ENCODE results near the gene MRPS7.
"Not testable (repeated sequence)": the region's sequence is repeated elsewhere in the genome, so short reads cannot be mapped to it uniquely, and the experiment has no call there.

Gene MRPS7

GRCh38 chr17:75272848-75273184 lies 11.1 kb downstream of the MRPS7 start:
- H3K9ac ChIP-seq (ENCODE audit: insufficient read length, low read depth) = no peak overlapping the region
- peaks cover 34% of the 10 kb centered on the region for H3K36me3 ChIP-seq (ENCODE audit: insufficient read depth, insufficient read length, low read length)

GRCh38 chr17:75273977-75274708 lies 12.5 kb downstream of the MRPS7 start:
- Histone ChIP-seq H3K4me1 (ENCODE audit: insufficient read depth, insufficient read length) (peaks cover 9% of the 10 kb centered on the region), H3K36me3 (ENCODE audit: insufficient read depth, insufficient read length, low read length) (peaks cover 34% of the 10 kb centered on the region), H3K4me3 (ENCODE audit: insufficient read length, low read depth) (no peak overlapping the region), H3K27me3 (ENCODE audit: insufficient read depth, insufficient read length) (peaks cover 13% of the 10 kb centered on the region), H3K9ac (ENCODE audit: insufficient read length, low read depth) (no peak overlapping the region), H3K9me3 (ENCODE audit: insufficient read depth, low read length) (no peaks in the 10 kb centered on the region)
- DNase-seq (ENCODE audit: low read depth, low spot score) = no peak
- no peak for TF ChIP-seq ZNF274 (IDR thresholded peaks at IDR 0.05; ENCODE audit: low read depth, low read length)
- no peak for TF ChIP-seq YY1 (IDR thresholded peaks at IDR 0.05; ENCODE audit: insufficient read depth, insufficient read length)
- no peak for TF ChIP-seq SUZ12 (IDR thresholded peaks at IDR 0.05; ENCODE audit: extremely low read depth, insufficient read depth, insufficient read length)

More at GRCh38 chr17:75272848-75273184, 11.1 kb downstream of the MRPS7 start:
- Histone ChIP-seq H3K4me1 (ENCODE audit: insufficient read depth, insufficient read length) (peaks cover 11% of the 10 kb centered on the region), H3K9me3 (ENCODE audit: insufficient read depth, low read length) (no peaks in the 10 kb centered on the region), H3K27me3 (ENCODE audit: insufficient read depth, insufficient read length) (peaks cover 13% of the 10 kb centered on the region), H3K4me3 (ENCODE audit: insufficient read length, low read depth) (no peak overlapping the region)
- TF ChIP-seq ZNF274 (IDR thresholded peaks at IDR 0.05; ENCODE audit: low read depth, low read length) (no peak), SUZ12 (IDR thresholded peaks at IDR 0.05; ENCODE audit: extremely low read depth, insufficient read depth, insufficient read length) (no peak), YY1 (IDR thresholded peaks at IDR 0.05; ENCODE audit: insufficient read depth, insufficient read length) (no peak)
- no peak for DNase-seq (ENCODE audit: low read depth, low spot score)

GRCh38 chr17:75277664-75278071 lies 16.0 kb downstream of the MRPS7 start:
- Histone ChIP-seq H3K36me3 (ENCODE audit: insufficient read depth, insufficient read length, low read length) (peaks cover 41% of the 10 kb centered on the region), H3K4me3 (ENCODE audit: insufficient read length, low read depth) (no peak overlapping the region), H3K4me1 (ENCODE audit: insufficient read depth, insufficient read length) (no peaks in the 10 kb centered on the region), H3K9ac (ENCODE audit: insufficient read length, low read depth) (no peak overlapping the region), H3K9me3 (ENCODE audit: insufficient read depth, low read length) (no peaks in the 10 kb centered on the region), H3K27me3 (ENCODE audit: insufficient read depth, insufficient read length) (no peaks in the 10 kb centered on the region)
- no peak for DNase-seq (ENCODE audit: low read depth, low spot score)
- TF ChIP-seq SUZ12 (IDR thresholded peaks at IDR 0.05; ENCODE audit: extremely low read depth, insufficient read depth, insufficient read length) (no peak), YY1 (IDR thresholded peaks at IDR 0.05; ENCODE audit: insufficient read depth, insufficient read length) (no peak), ZNF274 (IDR thresholded peaks at IDR 0.05; ENCODE audit: low read depth, low read length) (no peak)

GRCh38 chr17:75280189-75280588 lies 18.5 kb downstream of the MRPS7 start:
- H3K27me3 ChIP-seq (ENCODE audit: insufficient read depth, insufficient read length); H3K9ac ChIP-seq (ENCODE audit: insufficient read length, low read depth); DNase-seq (ENCODE audit: low read depth, low spot score); H3K9me3 ChIP-seq (ENCODE audit: insufficient read depth, low read length); H3K4me1 ChIP-seq (ENCODE audit: insufficient read depth, insufficient read length); H3K4me3 ChIP-seq (ENCODE audit: insufficient read length, low read depth): not testable (repeated sequence)
- peaks cover 35% of the 10 kb centered on the region for H3K36me3 ChIP-seq (ENCODE audit: insufficient read depth, insufficient read length, low read length)

- no peak overlapping the region for H3K4me3 ChIP-seq (ENCODE audit: insufficient read length, low read depth)
- TF ChIP-seq ZNF274 (IDR thresholded peaks at IDR 0.05; ENCODE audit: low read depth, low read length) (no peak), YY1 (IDR thresholded peaks at IDR 0.05; ENCODE audit: insufficient read depth, insufficient read length) (no peak), SUZ12 (IDR thresholded peaks at IDR 0.05; ENCODE audit: extremely low read depth, insufficient read depth, insufficient read length) (no peak)
- no peak for DNase-seq (ENCODE audit: low read depth, low spot score)
- H3K4me1 ChIP-seq (ENCODE audit: insufficient read depth, insufficient read length) = no peaks in the 10 kb centered on the region
- no peaks in the 10 kb centered on the region for H3K9me3 ChIP-seq (ENCODE audit: insufficient read depth, low read length)
- no peak overlapping the region for H3K9ac ChIP-seq (ENCODE audit: insufficient read length, low read depth)
- peaks cover 46% of the 10 kb centered on the region for H3K36me3 ChIP-seq (ENCODE audit: insufficient read depth, insufficient read length, low read length)
- peaks cover 7% of the 10 kb centered on the region for H3K27me3 ChIP-seq (ENCODE audit: insufficient read depth, insufficient read length)
Measured at GRCh38 chr17:75285123-75285522, 23.4 kb downstream of the MRPS7 start.

- no peak overlapping the region for H3K9ac ChIP-seq (ENCODE audit: insufficient read length, low read depth)
- H3K9me3 ChIP-seq (ENCODE audit: insufficient read depth, low read length) = no peaks in the 10 kb centered on the region
- H3K36me3 ChIP-seq (ENCODE audit: insufficient read depth, insufficient read length, low read length) = peaks cover 34% of the 10 kb centered on the region
- TF ChIP-seq YY1 (IDR thresholded peaks at IDR 0.05; ENCODE audit: insufficient read depth, insufficient read length) (no peak), ZNF274 (IDR thresholded peaks at IDR 0.05; ENCODE audit: low read depth, low read length) (no peak), SUZ12 (IDR thresholded peaks at IDR 0.05; ENCODE audit: extremely low read depth, insufficient read depth, insufficient read length) (no peak)
- H3K4me3 ChIP-seq (ENCODE audit: insufficient read length, low read depth) = no peak overlapping the region
- peaks cover 7% of the 10 kb centered on the region for H3K27me3 ChIP-seq (ENCODE audit: insufficient read depth, insufficient read length)
- no peak for DNase-seq (ENCODE audit: low read depth, low spot score)
- H3K4me1 ChIP-seq (ENCODE audit: insufficient read depth, insufficient read length) = no peaks in the 10 kb centered on the region
Measured at GRCh38 chr17:75287221-75287620, 25.5 kb downstream of the MRPS7 start.

GRCh38 chr17:75288359-75288758 lies 26.7 kb downstream of the MRPS7 start:
- no peaks in the 10 kb centered on the region for H3K9me3 ChIP-seq (ENCODE audit: insufficient read depth, low read length)
- no peaks in the 10 kb centered on the region for H3K4me1 ChIP-seq (ENCODE audit: insufficient read depth, insufficient read length)
- no peak for TF ChIP-seq YY1 (IDR thresholded peaks at IDR 0.05; ENCODE audit: insufficient read depth, insufficient read length)
- TF ChIP-seq SUZ12 (IDR thresholded peaks at IDR 0.05; ENCODE audit: extremely low read depth, insufficient read depth, insufficient read length) = no peak
- no peak for TF ChIP-seq ZNF274 (IDR thresholded peaks at IDR 0.05; ENCODE audit: low read depth, low read length)
- H3K27me3 ChIP-seq (ENCODE audit: insufficient read depth, insufficient read length) = peaks cover 7% of the 10 kb centered on the region
- no peak overlapping the region for H3K9ac ChIP-seq (ENCODE audit: insufficient read length, low read depth)
- H3K4me3 ChIP-seq (ENCODE audit: insufficient read length, low read depth) = peak overlapping the region; percentile 93
- no peak for DNase-seq (ENCODE audit: low read depth, low spot score)
- peaks cover 29% of the 10 kb centered on the region for H3K36me3 ChIP-seq (ENCODE audit: insufficient read depth, insufficient read length, low read length)

Data from NT2/D1 (cell line).